Measurements from ENCODE around the gene FOXL1. TPM values are rescaled to one million over a fixed set of nuclear protein-coding genes. Genes with fewer than 3 reads are reported as not detected.

Gene FOXL1
- total and polyA plus RNA-seq, 9 of the 15 experiments (the other 6 are each of a cell fraction or from before 2014, with no cell fraction given) = not detected

DNA sequence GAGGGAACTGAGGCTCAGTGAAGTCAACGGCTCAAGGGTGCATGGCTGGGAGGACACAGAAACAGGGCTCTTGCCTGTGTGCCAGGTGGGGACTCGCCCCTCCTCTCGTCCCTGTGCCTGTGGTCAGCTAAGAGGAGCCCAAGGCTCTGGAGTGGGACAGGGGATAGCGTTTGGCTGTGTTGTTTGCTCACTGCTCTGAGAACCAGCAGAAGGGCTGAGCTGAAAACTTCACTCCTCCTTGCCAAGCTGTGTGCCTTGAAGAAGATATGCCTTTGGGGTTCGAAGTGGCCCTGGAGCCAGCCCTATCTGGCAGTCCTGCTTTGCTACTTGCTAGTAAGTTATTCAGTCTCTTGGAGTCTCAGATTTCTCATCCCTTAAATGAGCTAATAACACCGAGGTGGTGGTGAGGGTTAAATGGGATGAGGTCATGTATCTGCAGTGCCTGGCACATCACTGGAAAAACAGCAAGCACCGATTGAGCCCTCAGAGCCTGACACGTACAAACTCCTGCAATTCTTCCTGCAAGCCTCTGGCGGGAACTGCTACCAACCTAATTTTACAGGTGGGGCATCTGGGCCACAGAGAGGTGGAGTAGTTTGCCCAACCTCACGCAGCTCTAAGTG lies 17.7 kb downstream of the FOXL1 start:
- no peak for FAIRE-seq
- Histone ChIP-seq H3K4me1 (replicated peaks in 1 of 2; ENCODE audit: control insufficient read depth in 2 of 2, insufficient read depth in 2 of 2, low read length in 2 of 2) (no peaks in the 10 kb centered on the region), H3K36me3 (ENCODE audit: control insufficient read depth, insufficient read depth, low read length) (no peaks in the 10 kb centered on the region), H2AFZ (ENCODE audit: low read depth, low read length) (no peak overlapping the region), H3K27ac (ENCODE audit: extremely low read depth, low read depth, low read length) (no peak overlapping the region), H3K79me2 (ENCODE audit: control insufficient read depth, insufficient read depth, low read length) (no peaks in the 10 kb centered on the region), H3K9ac (ENCODE audit: insufficient read depth in 1 of 2, low read depth in 2 of 2, low read length in 2 of 2) (no peak overlapping the region), H3K4me3 (no peak overlapping the region), H3K4me2 (ENCODE audit: insufficient read depth, low read length) (no peak overlapping the region), H4K20me1 (replicated peaks; ENCODE audit: control insufficient read depth, insufficient read depth, low read length) (no peaks in the 10 kb centered on the region), H3K9me1 (ENCODE audit: control insufficient read depth, insufficient read depth, low read length) (peaks cover under 1% of the 10 kb centered on the region), H3K27me3 (ENCODE audit: control insufficient read depth in 2 of 2, insufficient read depth in 2 of 2, low read length in 2 of 2) (peaks cover 17 to 57% of the 10 kb centered on the region in 2 experiments), H3K9me3 (replicated peaks; ENCODE audit: control insufficient read depth, insufficient read depth, low read depth, low read length) (no peaks in the 10 kb centered on the region)
- CTCF ChIA-PET (ENCODE audit: low intra/inter-chr PET ratio) = no interaction called here
- BruUV-seq (replicated peaks) = no TSS peak
- in situ Hi-C loops (cut with MboI) = no loop called here
- TF ChIP-seq ZNF764 (CRISPR knock-in tag; IDR thresholded peaks at IDR 0.05; ENCODE audit: low read depth) (no peak), RBM25 (IDR thresholded peaks at IDR 0.05; ENCODE audit: low read depth, low read length, severe bottlenecking) (peak; percentile 47), SMC3 (conservative IDR thresholded peaks at IDR 0.05; ENCODE audit: insufficient read depth, low read depth, low read length) (no peak)
- POLR2A ChIA-PET = interaction anchor here (0.6 to 1.0 kb wide), 2 partner anchors 28 to 32 kb away, joined by 3 read pairs; no protein-coding TSS in a partner anchor
- intact Hi-C loops (cut with micrococcal nuclease) = no loop called here
- DNase-seq (ENCODE audit: extremely low read depth in 1 of 4, low spot score in 3 of 4) = no peak
- ATAC-seq = no peak
- WGBS (ENCODE audit: insufficient coverage, low coverage, missing lambda C conversion rate) = 0% methylated on average over 10 of the region's 10 CpGs

DNA sequence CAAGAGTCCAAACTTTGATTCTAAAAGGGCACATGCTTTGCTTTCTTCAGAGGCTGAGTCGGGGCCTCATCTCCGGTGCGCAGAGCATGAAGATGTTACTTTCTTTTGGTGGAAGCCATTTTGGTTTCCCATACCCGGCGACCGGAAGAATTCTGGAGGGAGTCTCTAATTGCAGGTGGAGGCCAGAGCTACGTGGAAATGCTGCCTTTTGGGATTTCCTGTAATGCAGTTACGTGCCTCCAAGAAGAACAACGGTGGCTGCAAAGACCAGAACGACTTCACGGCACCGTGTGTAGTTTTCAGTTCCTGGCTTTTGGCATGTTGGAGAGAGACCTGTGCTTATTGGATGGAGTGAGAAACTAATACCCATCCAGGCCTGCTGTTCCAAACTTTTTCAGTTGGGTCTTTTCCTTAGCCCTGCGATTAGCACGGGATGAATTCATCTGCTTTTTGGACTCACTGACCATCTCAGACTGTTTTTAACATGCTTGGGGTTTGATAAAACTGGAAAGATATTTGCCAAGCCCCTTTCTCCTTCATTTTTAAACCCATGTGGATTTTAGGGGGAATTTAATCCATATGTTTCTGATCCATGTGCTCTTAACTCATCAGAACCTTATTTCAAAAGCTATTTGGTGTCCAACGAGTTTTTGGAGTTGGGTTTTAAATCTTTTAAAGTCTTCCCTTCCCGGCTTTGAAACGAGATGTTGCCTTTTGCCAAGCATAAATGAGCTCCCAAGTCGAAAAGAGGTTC lies 19.0 kb downstream of the FOXL1 start:
- H3K36me3 ChIP-seq (ENCODE audit: control insufficient read depth, insufficient read depth, low read length) = no peaks in the 10 kb centered on the region
- H3K27me3 ChIP-seq (ENCODE audit: control insufficient read depth in 2 of 2, insufficient read depth in 2 of 2, low read length in 2 of 2) = peaks cover 15 to 57% of the 10 kb centered on the region in 2 experiments; a peak in 4 of 5 replicates
- H3K27ac ChIP-seq (ENCODE audit: extremely low read depth, low read depth, low read length) = no peak overlapping the region
- H3K9me3 ChIP-seq (replicated peaks; ENCODE audit: control insufficient read depth, insufficient read depth, low read depth, low read length) = no peaks in the 10 kb centered on the region
- CTCF ChIA-PET (ENCODE audit: low intra/inter-chr PET ratio) = no interaction called here
- no peak for DNase-seq (ENCODE audit: extremely low read depth in 1 of 4, low spot score in 3 of 4)
- no peak overlapping the region for H3K4me3 ChIP-seq
- H2AFZ ChIP-seq (ENCODE audit: low read depth, low read length) = 0 out of 2 replicates have a peak overlapping the region, but pooled peaks have one; percentile 20
- no peaks in the 10 kb centered on the region for H3K4me1 ChIP-seq (replicated peaks in 1 of 2; ENCODE audit: control insufficient read depth in 2 of 2, insufficient read depth in 2 of 2, low read length in 2 of 2)
- ATAC-seq = no peak
- H3K9ac ChIP-seq (ENCODE audit: insufficient read depth in 1 of 2, low read depth in 2 of 2, low read length in 2 of 2) = no peak overlapping the region
- H3K79me2 ChIP-seq (ENCODE audit: control insufficient read depth, insufficient read depth, low read length) = no peaks in the 10 kb centered on the region
- H3K9me1 ChIP-seq (ENCODE audit: control insufficient read depth, insufficient read depth, low read length) = no peaks in the 10 kb centered on the region
- H3K4me2 ChIP-seq (ENCODE audit: insufficient read depth, low read length) = no peak overlapping the region
- WGBS (ENCODE audit: insufficient coverage, low coverage, missing lambda C conversion rate) = 3% methylated on average over 18 of the region's 18 CpGs
- in situ Hi-C loops (cut with MboI) = no loop called here
- POLR2A ChIA-PET = no interaction called here
- H4K20me1 ChIP-seq (replicated peaks; ENCODE audit: control insufficient read depth, insufficient read depth, low read length) = no peaks in the 10 kb centered on the region
- FAIRE-seq = no peak
- BruUV-seq (replicated peaks) = no TSS peak
- intact Hi-C loops (cut with micrococcal nuclease) = no loop called here
- TF ChIP-seq ZNF165 (CRISPR knock-in tag; IDR thresholded peaks at IDR 0.05; ENCODE audit: borderline replicate concordance) = no peak
- no peak for TF ChIP-seq POLR3A (IDR thresholded peaks at IDR 0.05; ENCODE audit: borderline replicate concordance, extremely low read depth, insufficient read depth, insufficient read length)
- TF ChIP-seq NBN (IDR thresholded peaks at IDR 0.05; ENCODE audit: low read depth) = no peak
- TF ChIP-seq POLR2AphosphoS2 (IDR thresholded peaks at IDR 0.05; ENCODE audit: low read length) = no peak
- TF ChIP-seq, protein P1, sequence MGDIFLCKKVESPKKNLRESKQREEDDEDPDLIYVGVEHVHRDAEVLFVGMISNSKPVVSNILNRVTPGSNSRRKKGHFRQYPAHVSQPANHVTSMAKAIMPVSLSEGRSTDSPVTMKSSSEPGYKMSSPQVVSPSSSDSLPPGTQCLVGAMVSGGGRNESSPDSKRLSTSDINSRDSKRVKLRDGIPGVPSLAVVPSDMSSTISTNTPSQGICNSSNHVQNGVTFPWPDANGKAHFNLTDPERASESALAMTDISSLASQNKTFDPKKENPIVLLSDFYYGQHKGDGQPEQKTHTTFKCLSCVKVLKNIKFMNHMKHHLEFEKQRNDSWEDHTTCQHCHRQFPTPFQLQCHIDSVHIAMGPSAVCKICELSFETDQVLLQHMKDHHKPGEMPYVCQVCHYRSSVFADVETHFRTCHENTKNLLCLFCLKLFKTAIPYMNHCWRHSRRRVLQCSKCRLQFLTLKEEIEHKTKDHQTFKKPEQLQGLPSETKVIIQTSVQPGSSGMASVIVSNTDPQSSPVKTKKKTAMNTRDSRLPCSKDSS (IDR thresholded peaks at IDR 0.05; ENCODE audit: low read depth, partially characterized antibody) = no peak
- no peak for TF ChIP-seq NELFE (IDR thresholded peaks at IDR 0.05; ENCODE audit: insufficient read depth, insufficient read length)

Data from K562 (cell line).